ENCODE results near the gene SLC25A25. TPM values are rescaled to one million over a fixed set of nuclear protein-coding genes. Genes with fewer than 3 reads are reported as not detected.
A peak's percentile ranks its signal among the peaks of the same experiment; 100 is the strongest.

Gene SLC25A25
- total and polyA plus RNA-seq, 10 of the 15 experiments (the other 5 are each of a cell fraction or from before 2014, with no cell fraction given): 0.04 to 17.1 (median 12.4) TPM; not detected in 1

GRCh38 chr9:128026255-128026772, 41.7 kb upstream of the SLC25A25 start (continued):
- TF ChIP-seq ZNF274 (IDR thresholded peaks at IDR 0.05; ENCODE audit: insufficient read depth, insufficient read length) (no peak), HDGF (IDR thresholded peaks at IDR 0.05) (no peak), NBN (IDR thresholded peaks at IDR 0.05) (no peak; the same call in 1 of the 2 replicates), RFX5 (IDR thresholded peaks at IDR 0.05; ENCODE audit: low read depth, low read length) (no peak), NR2F1 (conservative IDR thresholded peaks at IDR 0.05) (no peak), CUX1 (IDR thresholded peaks at IDR 0.05; ENCODE audit: insufficient replicate concordance, low read depth, low read length) (no peak), TARDBP (IDR thresholded peaks at IDR 0.05; ENCODE audit: borderline replicate concordance) (no peak), PKNOX1 (IDR thresholded peaks at IDR 0.05) (peak; percentile 73), SP1 (IDR thresholded peaks at IDR 0.05; ENCODE audit: low read depth, low read length) (peak; percentile 37), PAX8 (IDR thresholded peaks at IDR 0.05) (no peak), BCLAF1 (IDR thresholded peaks at IDR 0.05) (no peak), HSF1 (IDR thresholded peaks at IDR 0.05; ENCODE audit: low read depth, low read length) (no peak), USF2 (IDR thresholded peaks at IDR 0.05; ENCODE audit: borderline replicate concordance, low read depth, low read length) (no peak; the same call in 1 of the 2 replicates), CTCF (IDR thresholded peaks at IDR 0.05 in 2 of 3, conservative IDR thresholded peaks at IDR 0.05 in 1 of 3; ENCODE audit: control insufficient read depth in 2 of 3, extremely low read depth in 1 of 3, insufficient read depth in 1 of 3, low read depth in 3 of 3, low read length in 3 of 3) (no peak), ZBED1 (IDR thresholded peaks at IDR 0.05; ENCODE audit: borderline replicate concordance) (no peak), YY1 (IDR thresholded peaks at IDR 0.05; ENCODE audit: low read depth, low read length) (no peak), PML (IDR thresholded peaks at IDR 0.05; ENCODE audit: low read length) (no peak), RUNX3 (IDR thresholded peaks at IDR 0.05; ENCODE audit: low read length) (peak; percentile 88)

Data from GM12878 (cell line).